GM21423 (cell line): ENCODE results near the gene IL5RA.

Experiments used
- ATAC-seq: cut with Tn5 transposase; IDR thresholded peaks from one replicate; pipeline ENCODE4 v1.9.1; 2021; ENCODE audit warnings: mild to moderate bottlenecking, moderate library complexity; ENCODE audit not compliant: unreplicated experiment

IL5RA gene

DNA sequence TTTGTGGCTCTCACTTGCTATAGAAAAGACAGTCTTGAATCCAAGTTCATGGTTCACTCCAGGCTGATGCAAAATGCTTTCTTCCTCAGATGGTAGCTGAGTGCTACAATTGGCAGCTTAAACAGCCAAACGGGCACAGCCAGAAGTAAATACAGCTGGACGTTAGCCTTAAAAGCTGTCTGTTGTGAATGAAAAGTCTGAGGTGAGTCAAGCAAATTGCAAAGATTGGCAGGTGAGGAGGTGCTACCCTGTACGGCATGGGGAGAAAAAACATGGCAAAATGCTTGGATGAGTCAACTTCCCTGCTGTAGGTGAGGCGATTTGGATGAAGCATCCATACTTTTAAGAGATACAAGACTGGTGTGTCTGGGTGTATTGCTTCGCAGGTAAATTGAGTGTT lies 40.5 kb downstream of the IL5RA start:
- no peak for ATAC-seq

DNA sequence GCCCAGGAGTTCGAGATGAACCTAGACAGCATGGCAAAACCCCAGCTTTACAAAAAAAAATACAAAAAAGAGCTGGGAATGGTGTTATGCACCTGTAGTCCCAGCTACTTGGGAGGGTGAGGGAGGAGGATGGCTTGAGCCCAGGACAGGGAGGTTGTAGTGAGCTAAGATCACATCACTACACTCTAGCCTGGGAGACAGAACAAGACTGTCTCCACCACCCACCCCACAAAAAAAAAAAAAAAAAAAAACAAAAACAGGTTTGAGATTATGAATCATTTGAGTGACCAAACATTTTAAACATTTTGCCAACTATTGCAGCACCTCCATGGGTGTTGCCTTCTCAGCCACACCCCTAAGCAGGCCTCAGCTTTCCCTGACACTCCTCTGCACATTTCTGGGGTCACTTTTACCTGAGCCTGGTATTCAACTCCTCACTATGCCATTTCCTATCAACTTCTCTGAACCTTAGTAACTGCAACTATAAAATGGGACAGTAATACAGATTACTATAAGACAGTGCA lies 41.8 kb downstream of the IL5RA start:
- ATAC-seq, result no peak

DNA sequence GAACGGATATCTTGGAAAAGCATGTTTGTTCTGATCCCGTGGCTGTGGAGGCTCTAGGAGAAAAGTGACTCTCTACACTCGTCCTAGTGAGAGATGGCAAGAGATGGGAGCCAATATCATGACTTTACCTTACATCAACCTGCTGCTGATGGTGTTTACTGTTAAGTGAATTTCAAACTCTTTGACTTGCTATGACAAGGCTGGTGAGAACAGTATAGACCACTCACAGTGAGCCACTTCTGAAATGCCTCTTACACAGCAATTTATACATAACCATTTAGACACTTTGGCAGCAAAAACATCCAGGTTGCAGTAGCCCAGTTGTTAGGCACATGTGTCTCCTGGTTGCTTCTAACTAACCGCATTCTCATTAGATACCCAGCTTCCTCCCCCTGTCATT lies 43.3 kb downstream of the IL5RA start:
- ATAC-seq, result no peak

DNA sequence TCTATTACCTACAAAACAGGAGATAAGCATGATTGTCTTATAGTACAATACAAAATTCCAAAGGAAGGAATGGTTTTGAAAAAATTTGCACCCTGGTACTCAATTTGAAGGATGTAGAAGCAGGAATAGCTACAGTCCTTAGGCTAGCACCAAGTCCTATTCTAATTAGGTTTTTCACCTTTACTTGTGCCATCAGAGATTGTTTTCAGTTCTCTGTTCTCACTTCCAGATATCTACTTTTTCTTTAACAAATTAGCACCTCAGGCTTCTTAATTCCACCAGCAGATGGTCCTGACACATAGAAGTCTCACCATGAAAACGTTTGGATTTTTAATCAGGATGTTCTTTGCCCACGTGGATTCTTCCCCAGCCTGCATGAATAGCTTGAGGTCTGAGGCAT lies 43.8 kb downstream of the IL5RA start:
- ATAC-seq, result peak; percentile 65

DNA sequence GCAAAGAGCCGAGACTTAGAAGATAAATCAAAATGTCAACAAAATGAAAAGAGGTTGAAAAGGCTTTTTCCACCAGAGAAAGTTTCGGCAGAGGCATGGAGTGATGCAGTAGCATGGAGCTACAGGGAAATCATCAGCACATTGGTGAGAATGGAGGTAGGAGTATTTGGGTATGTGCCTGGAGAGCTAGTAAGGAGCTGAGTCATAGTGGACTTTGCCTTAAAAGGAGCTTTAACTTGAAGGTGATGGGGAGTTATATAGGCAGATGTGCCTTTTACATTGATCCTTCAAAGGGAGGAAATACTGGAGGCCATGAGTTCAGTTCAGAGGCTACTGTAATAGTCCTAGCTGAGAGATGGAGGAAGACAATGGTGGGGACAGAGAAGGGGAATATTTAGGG lies 44.3 kb downstream of the IL5RA start:
- ATAC-seq, result no peak

DNA sequence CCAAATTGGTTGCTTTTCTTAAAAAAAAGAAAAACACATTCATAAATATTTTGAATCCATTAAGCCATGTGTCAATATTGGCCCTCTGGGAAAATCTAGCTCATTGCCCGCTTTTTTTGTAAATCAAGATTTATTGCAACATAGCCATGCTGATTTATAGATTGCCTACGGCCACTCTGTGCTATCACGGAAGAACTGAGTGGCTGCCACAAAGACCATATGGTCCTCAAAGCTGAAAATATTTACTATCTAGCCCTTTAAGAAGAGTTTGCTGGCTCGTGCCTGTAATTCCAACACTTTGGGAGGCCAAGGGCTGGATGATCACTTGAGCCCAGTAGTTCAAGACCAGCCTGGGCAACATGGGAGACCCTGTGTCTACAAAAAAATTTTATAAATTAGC lies 45.9 kb downstream of the IL5RA start:
- ATAC-seq, result no peak

DNA sequence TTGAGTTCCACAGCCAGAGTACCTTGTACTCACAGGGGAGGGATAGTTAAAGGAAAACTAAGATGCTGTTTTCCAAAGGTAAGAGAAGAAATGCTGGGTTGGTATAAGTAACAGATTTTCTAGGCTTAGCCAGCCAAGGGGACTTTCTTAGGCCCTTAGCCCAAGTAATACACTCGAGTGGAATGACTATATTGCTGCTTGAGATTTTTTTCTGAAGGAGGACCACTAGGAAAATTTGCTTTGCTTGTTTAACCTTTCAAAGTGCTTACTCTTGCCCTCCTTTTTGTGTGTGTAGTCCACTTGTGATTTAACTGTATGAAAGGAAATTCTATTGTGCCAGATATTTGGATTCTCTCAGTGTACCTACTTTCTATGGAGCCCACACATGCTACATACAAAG lies 50.5 kb downstream of the IL5RA start:
- no peak for ATAC-seq

DNA sequence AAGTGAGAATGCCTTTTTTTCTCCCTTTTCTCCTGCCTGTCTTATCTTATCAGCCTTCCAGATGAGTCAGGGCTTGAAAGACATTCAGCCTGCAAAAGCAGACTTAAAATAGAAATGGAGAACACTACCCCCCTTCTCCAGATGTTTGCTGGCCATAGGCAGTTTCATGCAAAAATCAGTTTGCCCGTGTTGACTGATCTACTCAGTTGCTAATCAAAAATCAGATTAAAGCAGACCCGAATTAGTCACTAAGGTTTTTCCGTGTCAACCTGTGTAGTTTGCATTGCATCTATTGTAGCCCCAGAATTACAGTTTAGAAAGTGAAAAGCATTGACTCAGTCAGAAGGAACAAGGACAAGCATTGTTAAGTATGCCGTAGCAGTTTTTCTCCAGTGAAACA lies 56.2 kb downstream of the IL5RA start:
- no peak for ATAC-seq

DNA sequence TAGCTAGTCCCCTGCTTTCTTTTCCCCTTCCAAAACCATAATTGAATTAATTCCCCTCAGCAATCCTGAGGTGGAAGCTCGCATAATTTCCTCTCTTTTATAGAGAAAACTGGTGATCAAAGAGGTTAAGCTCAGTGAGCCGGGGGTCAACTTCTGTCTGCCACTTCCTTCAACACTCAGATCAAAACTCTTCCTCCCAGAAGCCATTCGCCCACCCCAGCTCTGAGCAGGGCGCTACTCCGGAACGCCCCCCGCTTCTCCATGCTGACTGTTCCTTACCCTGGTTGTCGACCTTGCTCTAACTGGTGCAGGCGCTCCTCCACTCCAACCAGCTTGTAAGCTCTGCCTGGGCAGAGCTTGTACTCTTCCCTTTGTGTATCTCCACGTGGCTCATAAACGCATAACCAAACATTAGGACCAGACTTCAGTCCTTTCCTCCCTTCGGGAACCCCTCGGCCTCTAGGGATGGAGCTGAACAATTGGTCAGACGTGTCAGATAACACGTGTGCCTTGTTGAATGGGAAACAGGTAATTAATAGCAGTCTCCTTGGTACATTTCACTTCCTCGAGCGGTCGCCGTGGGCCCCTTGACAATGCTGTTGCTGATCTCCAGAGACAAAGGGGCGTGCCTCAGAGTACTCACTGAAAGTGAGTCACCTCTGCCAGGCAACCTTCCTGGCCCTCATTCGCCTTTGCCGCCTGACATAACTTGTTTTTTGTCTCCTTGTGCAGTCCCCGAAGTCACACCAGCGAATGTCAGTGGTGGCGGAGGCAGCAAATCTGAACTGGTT lies 71.8 kb downstream of the IL5RA start:
- ATAC-seq, result peak; percentile 64

DNA sequence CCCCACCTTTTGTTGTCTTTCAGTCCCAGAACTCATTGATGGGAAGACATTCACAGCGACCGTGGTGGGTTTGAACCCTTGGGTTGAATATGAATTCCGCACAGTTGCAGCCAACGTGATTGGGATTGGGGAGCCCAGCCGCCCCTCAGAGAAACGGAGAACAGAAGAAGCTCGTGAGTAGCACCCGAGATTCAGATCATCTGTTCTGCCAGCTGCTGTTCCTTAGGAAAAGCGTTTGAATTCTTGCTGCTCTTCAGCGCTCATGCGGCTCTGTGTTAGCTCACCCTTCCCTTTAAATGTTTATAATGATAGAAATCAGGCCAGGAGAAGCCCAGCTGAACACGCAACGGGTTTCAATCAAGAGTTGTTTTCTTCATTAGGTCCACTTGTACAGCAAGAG lies 73.0 kb downstream of the IL5RA start:
- no peak for ATAC-seq

DNA sequence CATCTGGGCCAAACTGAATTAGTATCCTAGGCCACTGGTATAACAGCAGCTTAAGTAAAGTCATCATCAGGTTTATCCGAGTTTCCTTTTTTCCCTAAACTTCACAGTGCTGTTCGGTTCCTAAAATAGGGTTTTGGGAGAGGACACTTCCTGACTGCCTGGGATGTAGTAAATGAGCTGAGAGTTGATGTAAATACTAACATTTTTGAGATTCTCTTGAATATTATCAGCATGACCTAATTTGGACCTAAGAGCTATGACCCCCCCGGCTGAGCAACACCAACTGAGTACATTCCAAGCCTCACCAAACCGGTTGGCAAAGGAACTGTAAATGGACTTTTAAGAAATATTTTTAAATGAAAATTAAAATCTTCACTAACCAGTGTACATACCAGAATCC lies 78.8 kb downstream of the IL5RA start:
- ATAC-seq, result no peak

DNA sequence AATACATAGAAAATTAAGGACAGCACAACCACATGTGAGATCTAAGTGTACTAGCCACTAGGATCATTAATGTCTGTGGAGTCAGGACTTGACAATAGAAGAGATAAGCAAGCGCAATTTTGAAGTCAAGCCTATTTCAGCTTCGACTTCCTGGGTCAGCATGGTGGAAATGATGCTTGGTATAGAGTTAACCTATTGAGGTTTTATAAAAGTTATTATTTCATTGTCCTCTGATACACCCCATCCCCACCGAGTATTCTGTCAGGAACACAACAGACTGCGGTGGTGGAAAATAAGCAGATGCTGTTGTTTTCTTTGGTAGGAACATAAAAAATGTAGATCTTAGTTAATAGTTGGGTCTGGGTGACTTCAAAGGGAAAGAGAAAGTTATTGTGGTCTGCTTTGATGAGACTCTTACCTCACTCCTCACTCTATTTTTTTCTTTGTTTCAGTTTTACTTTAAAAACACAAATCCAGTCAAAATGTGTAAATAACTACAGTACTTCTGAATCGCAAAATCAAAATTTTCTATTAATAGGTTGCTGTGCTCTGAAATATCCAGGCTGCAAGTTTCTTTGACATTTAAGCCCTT lies 82.1 kb downstream of the IL5RA start:
- ATAC-seq, result peak; percentile 97

DNA sequence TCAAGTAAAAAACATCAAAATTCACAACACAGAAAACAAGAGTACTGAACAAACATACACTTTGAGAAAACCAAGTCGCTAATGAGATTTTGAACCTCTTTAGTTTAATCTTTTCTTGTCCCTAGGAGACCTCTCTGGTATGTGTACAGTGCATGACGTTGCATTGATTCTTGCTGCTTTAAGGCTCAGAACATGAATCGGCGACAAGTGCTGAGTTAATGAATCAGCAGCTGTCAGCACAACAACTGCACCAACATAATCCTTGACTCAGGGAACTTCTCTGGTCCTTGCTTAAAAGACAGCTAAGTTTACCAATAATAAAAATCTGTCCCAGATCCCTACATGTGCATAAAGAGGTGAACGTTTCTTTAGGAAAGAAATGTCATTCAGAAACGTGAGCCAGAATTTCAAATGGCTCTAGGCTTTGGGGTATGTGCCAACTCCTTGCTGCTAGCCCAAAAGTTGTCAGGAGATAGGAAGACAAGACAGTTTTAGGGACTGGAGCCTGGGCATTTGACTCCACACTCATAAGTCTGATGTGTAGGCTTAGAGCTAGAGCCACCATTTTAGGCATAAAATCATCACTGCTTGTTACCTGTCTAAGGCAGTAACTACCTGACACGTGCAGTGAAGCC lies 86.9 kb downstream of the IL5RA start:
- ATAC-seq, result no peak

DNA sequence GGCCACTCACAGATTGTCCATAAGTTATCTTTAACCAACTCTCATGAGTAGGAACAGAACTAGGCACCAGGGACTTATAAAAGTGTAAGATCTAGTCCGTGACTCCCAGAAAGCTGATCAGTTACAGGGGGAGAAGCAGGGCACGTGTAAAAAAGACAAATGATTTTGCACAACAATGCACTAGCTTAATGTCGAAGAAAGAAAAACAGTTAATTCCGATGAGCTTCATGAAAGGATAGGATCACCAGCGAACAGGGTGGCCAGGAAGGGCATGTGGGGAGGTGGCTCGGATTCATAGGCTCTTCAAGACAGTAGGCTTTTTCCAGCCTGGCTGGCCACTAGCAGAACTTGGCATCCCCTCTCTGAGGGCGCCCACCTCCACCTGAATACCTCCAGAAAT lies 90.0 kb downstream of the IL5RA start:
- ATAC-seq, result no peak
